HepG2 (cell line): Measurements from ENCODE around the gene RIPOR3. TPM values are rescaled to one million over a fixed set of nuclear protein-coding genes. Genes with fewer than 3 reads are reported as not detected.
A peak's percentile ranks its signal among the peaks of the same experiment; 100 is the strongest.

Experiments used
- ARNTL ChIP-seq: sonication (generic); formaldehyde crosslinking; IDR thresholded peaks from 2 replicates; pipeline ENCODE4 v1.4.0; 2020; ENCODE audit warnings: mild to moderate bottlenecking, missing genetic modification reagents
- CBFB ChIP-seq: sonication (generic); formaldehyde crosslinking; IDR thresholded peaks from 2 replicates; pipeline ENCODE4 v1.4.0; 2020; ENCODE audit warnings: missing genetic modification reagents
- CBX2 ChIP-seq, 2 experiments: fragments of 200-600 bp in 1 of 2; sonication (generic); formaldehyde crosslinking in 1 of 2; IDR thresholded peaks; 2 replicates each; pipeline versions ENCODE4 v1.7.0 to v1.8.1; 2018 to 2022; ENCODE audit warnings: low read depth in 2 of 2, low read length in 1 of 2, mild to moderate bottlenecking in 1 of 2, missing genetic modification reagents in 1 of 2
- EED ChIP-seq: sonication (generic); formaldehyde crosslinking; IDR thresholded peaks from 2 replicates; pipeline ENCODE4 v1.5.0; 2020; ENCODE audit warnings: mild to moderate bottlenecking, missing genetic modification reagents
- ETV5 ChIP-seq: IDR thresholded peaks from 2 replicates; pipeline ENCODE4 v1.6.1; 2018; ENCODE audit warnings: missing biosample characterization, missing genetic modification reagents, inconsistent platforms, borderline replicate concordance
- GFI1 ChIP-seq: sonication (generic); formaldehyde crosslinking; IDR thresholded peaks from 2 replicates; pipeline ENCODE4 v1.5.0; 2020; ENCODE audit warnings: missing genetic modification reagents, mild to moderate bottlenecking, borderline replicate concordance
- NRL ChIP-seq: sonication (generic); formaldehyde crosslinking; IDR thresholded peaks from 2 replicates; pipeline ENCODE4 v1.5.0; 2020; ENCODE audit warnings: missing genetic modification reagents, mild to moderate bottlenecking, moderate library complexity, borderline replicate concordance
- PHB2 ChIP-seq: fragments of 450-650 bp; IDR thresholded peaks from 2 replicates; pipeline ENCODE4 v1.6.1; 2018; ENCODE audit not compliant: partially characterized antibody
- TGIF2 ChIP-seq: IDR thresholded peaks from 2 replicates; pipeline ENCODE4 v1.6.1; 2016; ENCODE audit warnings: control low read depth, missing compliant biosample characterization
- TRIM24 ChIP-seq: sonication (generic); formaldehyde crosslinking; IDR thresholded peaks from 2 replicates; pipeline ENCODE4 v1.8.0; 2022; ENCODE audit warnings: mild to moderate bottlenecking, missing genetic modification reagents
- ZBTB7A ChIP-seq: sonication (generic); formaldehyde crosslinking; IDR thresholded peaks from 2 replicates; pipeline ENCODE4 v1.8.0; 2022; ENCODE audit warnings: mild to moderate bottlenecking, missing genetic modification reagents
- ZNF547 ChIP-seq: sonication (generic); formaldehyde crosslinking; IDR thresholded peaks from 2 replicates; pipeline ENCODE4 v1.5.1; 2020; ENCODE audit warnings: mild to moderate bottlenecking, missing genetic modification reagents
- ZNF615 ChIP-seq: sonication (generic); formaldehyde crosslinking; IDR thresholded peaks from 2 replicates; pipeline ENCODE4 v1.5.0; 2020; ENCODE audit warnings: mild to moderate bottlenecking, missing genetic modification reagents, borderline replicate concordance
- ZNF724P ChIP-seq: sonication (generic); formaldehyde crosslinking; IDR thresholded peaks from 2 replicates; pipeline ENCODE4 v1.8.0; 2022; ENCODE audit warnings: missing genetic modification reagents, borderline replicate concordance
- ZNF777 ChIP-seq: sonication (generic); formaldehyde crosslinking; IDR thresholded peaks from 2 replicates; pipeline ENCODE4 v1.4.0; 2020; ENCODE audit warnings: missing genetic modification reagents
- ZNF891 ChIP-seq: sonication (generic); formaldehyde crosslinking; IDR thresholded peaks from 2 replicates; pipeline ENCODE4 v1.5.0; 2020; ENCODE audit warnings: mild to moderate bottlenecking, missing genetic modification reagents
- polyA plus RNA-seq, 8 experiments: library from polyadenylated mRNA; depleted of rRNA in 3 of 8; stranded (reverse) in 7 of 8; unstranded in 1 of 8; fragments of >200 nt; fragmentation: Illumina TruSeq in 4 of 8; extraction: Trizol in 4 of 8; gene quantifications; 2 replicates each; pipeline versions ENCODE4 v1.2.1 to v1.2.3, GENCODE V29; 2011 to 2016; ENCODE audit warnings: low read depth in 4 of 8, missing spikeins in 1 of 8, mixed read lengths in 1 of 8; ENCODE audit not compliant: insufficient read depth in 1 of 8
- total RNA-seq, 5 experiments: library from RNA; depleted of rRNA; stranded (reverse); fragments of >200 nt; fragmentation: Illumina TruSeq; extraction: Trizol; gene quantifications; 2 replicates each; pipeline ENCODE4 v1.2.3, GENCODE V29; 2016; ENCODE audit warnings: low read depth in 1 of 5
- TF ChIP-seq, protein P1 (sequence below): sonication (generic); formaldehyde crosslinking; IDR thresholded peaks from 2 replicates; pipeline ENCODE4 v1.5.0; 2020; ENCODE audit warnings: mild to moderate bottlenecking, low read depth, missing genetic modification reagents, borderline replicate concordance
- TF ChIP-seq, protein P2 (sequence below): sonication (generic); formaldehyde crosslinking; IDR thresholded peaks from 2 replicates; pipeline ENCODE4 v1.4.0; 2020; ENCODE audit warnings: missing genetic modification reagents
- TF ChIP-seq, protein P3 (sequence below): sonication (generic); formaldehyde crosslinking; IDR thresholded peaks from 2 replicates; pipeline ENCODE4 v1.4.0; 2020; ENCODE audit warnings: missing genetic modification reagents
- TF ChIP-seq, protein P4 (sequence below): sonication (generic); formaldehyde crosslinking; IDR thresholded peaks from 2 replicates; pipeline ENCODE4 v1.4.0; 2020; ENCODE audit warnings: missing genetic modification reagents, low read depth, mild to moderate bottlenecking, borderline replicate concordance

RIPOR3 gene
- total and polyA plus RNA-seq, 2 of the 13 experiments (the other 11 are each of a cell fraction or from before 2014, with no cell fraction given) = 0.18 TPM; not detected in 1

DNA sequence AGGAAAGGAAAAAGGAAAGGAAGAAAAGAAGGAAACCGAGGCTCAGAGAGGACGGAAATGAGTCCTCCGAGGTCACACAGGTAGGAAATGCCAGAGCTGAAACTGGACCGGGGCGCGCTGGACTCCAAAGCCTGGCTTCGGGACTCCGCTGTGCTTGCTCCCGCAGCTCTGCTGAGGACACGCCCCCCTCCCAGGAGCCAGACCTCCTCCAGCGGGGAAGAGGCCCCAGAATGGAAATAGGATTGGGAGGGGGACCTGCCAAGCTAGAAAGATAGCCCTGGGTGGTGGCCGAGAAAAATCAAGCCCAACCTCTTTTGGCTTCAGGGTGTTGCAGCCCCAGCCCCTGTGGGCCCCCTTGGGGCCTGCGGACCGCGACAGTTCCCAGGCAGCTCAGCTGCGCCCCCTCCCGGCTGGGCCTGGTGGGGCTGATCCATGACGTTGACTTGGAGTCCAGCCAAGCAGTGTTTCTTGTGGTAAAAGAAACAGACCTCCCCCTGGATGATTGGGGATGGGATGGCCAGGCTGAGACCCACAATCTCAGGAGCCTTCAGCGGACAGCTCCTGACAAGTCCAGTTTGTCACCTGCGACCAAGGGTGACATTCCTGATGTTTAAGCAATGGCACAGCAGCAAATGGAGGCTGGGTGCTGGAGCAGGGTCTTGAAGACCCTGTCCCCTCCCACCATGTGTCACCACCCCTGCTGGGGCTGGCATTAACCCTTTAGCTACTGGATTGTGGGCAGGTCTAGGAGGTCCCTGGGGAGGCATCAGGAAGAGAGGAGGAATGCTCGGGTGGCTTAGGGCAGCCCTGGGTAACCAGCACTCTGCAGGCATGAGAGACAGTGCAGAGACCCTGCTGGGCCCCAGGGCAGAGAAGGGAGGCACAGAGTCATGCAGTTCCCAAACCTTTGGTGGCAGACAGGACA lies 55.4 kb downstream of the RIPOR3 start (continued):
- 0 out of 2 replicates have a peak, but pooled peaks have one; percentile 21 for TF ChIP-seq EED (CRISPR knock-in tag)
- TF ChIP-seq, protein P1, sequence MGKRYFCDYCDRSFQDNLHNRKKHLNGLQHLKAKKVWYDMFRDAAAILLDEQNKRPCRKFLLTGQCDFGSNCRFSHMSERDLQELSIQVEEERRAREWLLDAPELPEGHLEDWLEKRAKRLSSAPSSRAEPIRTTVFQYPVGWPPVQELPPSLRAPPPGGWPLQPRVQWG (CRISPR knock-in tag) = no peak
- TF ChIP-seq CBFB (CRISPR knock-in tag) = no peak
- TF ChIP-seq TRIM24 = no peak
- TF ChIP-seq ETV5 (CRISPR knock-in tag) = 0 out of 2 replicates have a peak, but pooled peaks have one; percentile 9
- 0 out of 2 replicates have a peak, but pooled peaks have one; percentile 25 for TF ChIP-seq ARNTL (CRISPR knock-in tag)
- peak; percentile 76 for TF ChIP-seq GFI1 (CRISPR knock-in tag)
- peak; percentile 60; the same call in 1 of the 2 replicates for TF ChIP-seq ZNF724P (CRISPR knock-in tag)
- no peak; the same call in 1 of the 2 replicates for TF ChIP-seq ZNF891 (CRISPR knock-in tag)
- peak; percentile 65; the same call in 1 of the 2 replicates for TF ChIP-seq TGIF2 (CRISPR knock-in tag)
- TF ChIP-seq ZNF777 (CRISPR knock-in tag) = no peak
- peak; percentile 29 for TF ChIP-seq ZBTB7A (CRISPR knock-in tag)
- TF ChIP-seq CBX2 (IDR thresholded peaks at IDR 0.05; ENCODE audit: low read depth, low read length) = no peak
- TF ChIP-seq CBX2 (CRISPR knock-in tag; IDR thresholded peaks at IDR 0.05; ENCODE audit: low read depth) = 0 out of 2 replicates have a peak, but pooled peaks have one; percentile 29
- TF ChIP-seq PHB2 = no peak
- TF ChIP-seq, protein P2, sequence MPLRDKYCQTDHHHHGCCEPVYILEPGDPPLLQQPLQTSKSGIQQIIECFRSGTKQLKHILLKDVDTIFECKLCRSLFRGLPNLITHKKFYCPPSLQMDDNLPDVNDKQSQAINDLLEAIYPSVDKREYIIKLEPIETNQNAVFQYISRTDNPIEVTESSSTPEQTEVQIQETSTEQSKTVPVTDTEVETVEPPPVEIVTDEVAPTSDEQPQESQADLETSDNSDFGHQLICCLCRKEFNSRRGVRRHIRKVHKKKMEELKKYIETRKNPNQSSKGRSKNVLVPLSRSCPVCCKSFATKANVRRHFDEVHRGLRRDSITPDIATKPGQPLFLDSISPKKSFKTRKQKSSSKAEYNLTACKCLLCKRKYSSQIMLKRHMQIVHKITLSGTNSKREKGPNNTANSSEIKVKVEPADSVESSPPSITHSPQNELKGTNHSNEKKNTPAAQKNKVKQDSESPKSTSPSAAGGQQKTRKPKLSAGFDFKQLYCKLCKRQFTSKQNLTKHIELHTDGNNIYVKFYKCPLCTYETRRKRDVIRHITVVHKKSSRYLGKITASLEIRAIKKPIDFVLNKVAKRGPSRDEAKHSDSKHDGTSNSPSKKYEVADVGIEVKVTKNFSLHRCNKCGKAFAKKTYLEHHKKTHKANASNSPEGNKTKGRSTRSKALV (CRISPR knock-in tag) = no peak
- peak; percentile 37; the same call in 1 of the 2 replicates for TF ChIP-seq NRL
- TF ChIP-seq, protein P3, sequence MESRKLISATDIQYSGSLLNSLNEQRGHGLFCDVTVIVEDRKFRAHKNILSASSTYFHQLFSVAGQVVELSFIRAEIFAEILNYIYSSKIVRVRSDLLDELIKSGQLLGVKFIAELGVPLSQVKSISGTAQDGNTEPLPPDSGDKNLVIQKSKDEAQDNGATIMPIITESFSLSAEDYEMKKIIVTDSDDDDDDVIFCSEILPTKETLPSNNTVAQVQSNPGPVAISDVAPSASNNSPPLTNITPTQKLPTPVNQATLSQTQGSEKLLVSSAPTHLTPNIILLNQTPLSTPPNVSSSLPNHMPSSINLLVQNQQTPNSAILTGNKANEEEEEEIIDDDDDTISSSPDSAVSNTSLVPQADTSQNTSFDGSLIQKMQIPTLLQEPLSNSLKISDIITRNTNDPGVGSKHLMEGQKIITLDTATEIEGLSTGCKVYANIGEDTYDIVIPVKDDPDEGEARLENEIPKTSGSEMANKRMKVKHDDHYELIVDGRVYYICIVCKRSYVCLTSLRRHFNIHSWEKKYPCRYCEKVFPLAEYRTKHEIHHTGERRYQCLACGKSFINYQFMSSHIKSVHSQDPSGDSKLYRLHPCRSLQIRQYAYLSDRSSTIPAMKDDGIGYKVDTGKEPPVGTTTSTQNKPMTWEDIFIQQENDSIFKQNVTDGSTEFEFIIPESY (CRISPR knock-in tag) = peak; percentile 43; the same call in 1 of the 2 replicates
- TF ChIP-seq ZNF547 = peak; percentile 89
- TF ChIP-seq, protein P4, sequence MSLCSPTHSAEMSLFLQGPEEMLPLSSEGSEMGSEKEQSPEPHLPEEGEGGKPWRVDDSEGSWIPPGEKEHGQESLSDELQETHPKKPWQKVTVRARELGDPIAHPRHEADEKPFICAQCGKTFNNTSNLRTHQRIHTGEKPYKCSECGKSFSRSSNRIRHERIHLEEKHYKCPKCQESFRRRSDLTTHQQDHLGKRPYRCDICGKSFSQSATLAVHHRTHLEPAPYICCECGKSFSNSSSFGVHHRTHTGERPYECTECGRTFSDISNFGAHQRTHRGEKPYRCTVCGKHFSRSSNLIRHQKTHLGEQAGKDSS = peak; percentile 28; the same call in 1 of the 2 replicates
- peak; percentile 67; the same call in 1 of the 2 replicates for TF ChIP-seq ZNF615 (CRISPR knock-in tag)
